GM19395 (cell line): Measurements from ENCODE around the gene TMEM181.

Experiments used
- ATAC-seq: cut with Tn5 transposase; IDR thresholded peaks from one replicate; pipeline ENCODE4 v1.9.1; 2021; ENCODE audit warnings: mild to moderate bottlenecking, moderate library complexity; ENCODE audit not compliant: unreplicated experiment

TMEM181 gene

GRCh38 chr6:158561321-158561884 lies 1.5 kb downstream of the TMEM181 start:
- no peak for ATAC-seq

GRCh38 chr6:158561938-158562337 lies 2.0 kb downstream of the TMEM181 start:
- ATAC-seq: no peak

DNA sequence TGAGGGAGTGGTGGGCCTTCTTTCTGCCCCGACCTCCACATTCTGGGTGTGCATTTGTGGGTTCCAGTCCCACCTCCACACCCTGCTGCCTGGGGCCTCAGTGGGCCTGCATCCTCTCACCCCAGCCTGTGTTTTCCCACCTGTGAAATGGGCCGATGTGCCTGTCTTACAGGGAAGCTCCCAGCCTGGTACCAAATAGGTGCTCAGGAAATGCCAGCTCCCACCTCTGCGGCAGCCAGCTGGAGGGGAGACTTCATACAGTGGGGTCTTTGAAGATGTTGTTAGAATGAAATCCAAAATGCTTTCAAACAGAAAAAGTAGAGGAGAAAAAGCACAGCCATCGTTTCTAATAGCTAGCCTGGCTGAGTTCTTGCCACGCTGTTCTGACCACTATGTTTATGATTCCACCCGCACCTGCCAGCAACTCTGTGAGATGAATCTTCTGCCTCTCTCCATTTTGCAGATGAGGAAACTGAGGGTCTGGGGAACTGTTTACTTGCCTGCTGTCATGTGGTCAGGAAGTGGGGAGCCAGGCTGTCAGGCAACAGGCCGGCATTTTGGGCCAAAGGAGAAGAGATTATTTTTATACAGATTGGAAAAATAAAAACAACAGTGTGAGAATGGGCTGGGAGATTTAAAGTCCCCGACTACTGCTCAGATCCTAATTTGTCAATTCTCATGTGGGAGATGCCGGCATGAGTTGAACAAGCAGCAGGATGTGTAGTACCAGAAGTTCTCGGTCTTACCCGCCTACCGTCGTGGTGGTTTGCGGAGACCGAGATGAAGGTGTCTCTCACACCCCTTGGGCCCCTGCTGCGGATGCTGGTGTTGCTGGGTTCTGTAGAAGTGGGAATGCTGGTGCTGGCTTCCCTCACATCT lies 4.6 kb downstream of the TMEM181 start:
- no peak for ATAC-seq

DNA sequence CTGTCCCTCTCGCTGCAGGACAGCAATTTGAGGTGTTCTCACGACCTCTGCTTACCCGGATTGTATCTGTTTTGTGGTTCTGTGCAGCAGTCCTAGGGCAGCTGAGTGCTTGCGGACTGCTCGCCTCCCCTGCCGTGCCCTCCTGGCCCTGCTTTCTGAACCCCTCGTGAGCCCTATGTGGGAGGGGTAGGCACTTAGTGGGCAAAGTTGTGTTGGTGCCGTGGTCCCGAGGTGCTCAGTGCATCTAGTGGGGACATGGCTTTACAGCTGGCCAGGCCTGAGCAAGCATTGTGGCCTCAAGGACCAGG lies 5.2 kb downstream of the TMEM181 start:
- ATAC-seq: no peak

GRCh38 chr6:158565482-158566040 lies 5.7 kb downstream of the TMEM181 start:
- ATAC-seq: no peak

DNA sequence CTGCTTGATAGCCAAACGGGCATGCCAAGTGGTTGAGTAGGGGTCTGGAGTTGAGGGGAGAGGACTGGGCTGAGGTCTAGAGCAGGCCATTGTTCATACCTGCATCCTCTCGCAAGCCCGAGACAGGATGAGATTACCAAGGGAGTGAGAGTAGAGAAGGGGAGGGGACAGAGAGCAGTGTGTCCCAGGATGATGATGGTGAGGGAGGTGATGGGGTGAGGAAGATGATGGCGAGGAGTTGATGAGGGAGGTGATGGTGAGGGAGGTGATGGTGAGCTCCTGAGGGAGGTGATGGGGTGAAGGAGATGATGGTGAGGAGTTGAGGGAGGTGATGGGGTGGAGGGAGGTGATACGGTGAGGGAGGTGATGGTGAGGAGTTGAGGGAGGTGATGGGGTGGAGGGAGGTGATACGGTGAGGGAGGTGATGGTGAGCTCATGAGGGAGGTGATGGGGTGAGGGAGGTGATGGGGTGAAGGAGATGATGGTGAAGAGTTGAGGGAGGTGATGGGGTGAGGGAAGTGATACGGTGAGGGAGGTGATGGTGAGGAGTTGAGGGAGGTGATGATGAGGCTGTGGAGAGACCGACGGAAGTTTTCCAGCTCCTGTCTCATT lies 6.4 kb downstream of the TMEM181 start:
- ATAC-seq: no peak

DNA sequence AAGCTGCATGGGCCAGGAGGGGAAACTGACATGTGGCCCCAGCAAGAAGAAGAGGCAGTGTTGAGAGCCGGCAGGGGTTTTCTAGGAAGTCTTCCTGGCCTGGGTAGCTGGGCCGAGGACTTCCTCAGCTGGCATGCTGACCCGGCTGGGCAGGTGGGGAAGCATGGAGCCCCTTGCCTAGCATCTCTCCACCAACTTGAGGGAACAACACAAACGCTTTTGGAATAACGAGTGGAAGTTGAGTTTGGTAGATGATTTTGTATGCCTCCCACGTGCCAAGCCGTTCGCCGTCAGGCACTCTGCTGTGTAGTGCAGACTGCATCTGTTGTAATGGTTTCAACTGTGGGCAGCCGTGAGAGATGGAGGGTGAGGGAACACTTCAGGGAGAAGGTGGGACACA lies 7.3 kb downstream of the TMEM181 start:
- no peak for ATAC-seq

GRCh38 chr6:158567871-158568401 lies 8.0 kb downstream of the TMEM181 start:
- no peak for ATAC-seq

GRCh38 chr6:158568549-158568948 lies 8.7 kb downstream of the TMEM181 start:
- no peak for ATAC-seq

DNA sequence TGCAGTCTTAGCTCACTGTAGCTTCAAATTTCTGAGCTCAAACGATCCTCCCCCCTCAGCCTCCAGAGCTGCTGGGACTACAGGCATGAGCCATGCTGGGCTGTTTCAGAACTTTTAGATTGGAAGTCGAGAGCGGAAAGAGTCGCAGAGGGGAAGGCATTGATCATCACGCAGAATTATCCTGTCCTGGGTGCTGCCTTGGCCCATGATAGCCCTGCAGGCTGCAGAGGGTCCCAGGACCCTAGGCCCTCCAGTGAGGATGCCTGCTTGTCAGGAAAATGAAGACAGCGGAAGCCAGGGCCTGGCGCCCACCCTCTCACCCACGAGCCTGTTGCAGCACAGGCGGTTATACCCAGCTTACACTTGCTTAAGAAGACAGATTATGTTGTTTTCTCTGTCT lies 9.1 kb downstream of the TMEM181 start:
- ATAC-seq: no peak

DNA sequence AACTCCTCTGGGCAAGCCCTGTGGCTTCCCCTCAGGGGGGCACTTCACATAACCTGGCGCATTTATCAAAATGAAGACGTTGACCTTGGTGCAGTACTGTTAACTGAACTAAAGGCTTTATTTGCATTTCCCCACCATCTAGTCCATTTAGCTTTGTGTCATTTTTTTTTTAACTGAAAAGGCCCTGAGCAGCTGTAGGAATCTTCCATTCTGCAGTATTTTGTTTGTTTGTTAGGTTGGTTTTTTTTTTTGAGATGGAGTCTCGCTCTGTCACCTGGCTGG lies 10.7 kb downstream of the TMEM181 start:
- no peak for ATAC-seq

- ATAC-seq: no peak
These were observed 12.1 kb downstream of the TMEM181 start for GRCh38 chr6:158571826-158572652.

DNA sequence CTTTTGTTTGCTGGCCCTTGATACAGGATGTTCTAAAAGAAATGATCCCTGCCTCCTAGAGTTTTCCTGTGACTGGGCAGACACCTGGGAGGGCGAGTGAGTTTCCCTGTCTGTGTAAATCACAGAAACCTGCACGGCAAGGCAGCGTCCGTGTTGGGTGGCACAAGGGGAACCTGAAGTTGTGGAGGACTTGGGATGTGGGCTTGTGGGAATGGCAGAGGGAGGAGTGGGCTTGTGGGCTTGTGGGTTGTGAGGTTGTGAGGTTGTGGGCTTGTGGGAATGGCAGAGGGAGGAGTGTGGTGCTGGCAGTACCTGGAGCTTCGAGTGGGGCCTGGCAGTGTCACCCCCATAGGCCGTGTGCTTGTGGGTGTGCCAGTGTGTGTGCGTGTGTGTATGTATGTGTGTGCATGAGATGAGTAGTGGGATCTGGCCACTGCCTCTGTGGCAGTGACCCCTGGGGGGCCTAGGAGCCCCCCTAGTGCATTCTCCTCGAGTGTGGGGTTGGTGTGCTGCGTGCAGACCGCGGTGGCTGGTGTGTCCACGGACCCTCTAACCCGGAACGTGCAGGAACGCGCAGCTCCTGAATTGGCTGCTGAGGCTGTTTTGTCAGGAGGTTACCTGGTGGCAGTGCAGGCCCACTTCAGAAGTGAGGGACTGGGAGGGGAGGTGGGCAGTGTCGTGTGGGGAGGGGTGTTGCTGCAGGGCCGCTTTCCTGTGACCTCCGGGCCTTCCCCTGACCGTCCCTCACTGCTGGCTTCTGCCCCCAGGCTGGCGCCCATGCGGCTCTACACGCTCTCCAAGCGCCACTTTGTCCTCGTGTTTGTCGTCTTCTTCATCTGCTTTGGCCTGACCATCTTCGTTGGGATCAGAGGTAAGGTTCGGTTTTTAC lies 13.0 kb downstream of the TMEM181 start:
- ATAC-seq: no peak

GRCh38 chr6:158573542-158573931 lies 13.6 kb downstream of the TMEM181 start:
- no peak for ATAC-seq

- ATAC-seq: no peak
These were observed 14.9 kb downstream of the TMEM181 start for GRCh38 chr6:158574800-158575199.

DNA sequence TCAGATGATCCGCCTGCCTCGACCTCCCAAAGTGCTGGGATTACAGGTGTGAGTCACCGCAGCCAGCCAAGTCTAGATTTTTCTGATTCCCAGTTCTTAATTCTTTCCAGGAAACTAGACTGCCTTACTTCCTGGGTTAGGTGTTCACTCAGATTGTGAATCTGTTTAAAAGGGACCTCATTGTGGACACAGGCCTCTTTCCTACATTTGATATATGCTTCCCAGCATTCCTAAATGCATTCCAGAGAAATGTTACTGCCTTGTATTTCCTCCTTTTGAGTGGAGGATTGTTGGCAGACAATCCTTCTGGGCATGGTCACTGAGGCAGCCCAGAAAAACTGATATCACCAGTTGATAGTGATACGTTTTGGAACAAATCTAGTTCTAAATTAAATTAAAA lies 15.7 kb downstream of the TMEM181 start:
- no peak for ATAC-seq

DNA sequence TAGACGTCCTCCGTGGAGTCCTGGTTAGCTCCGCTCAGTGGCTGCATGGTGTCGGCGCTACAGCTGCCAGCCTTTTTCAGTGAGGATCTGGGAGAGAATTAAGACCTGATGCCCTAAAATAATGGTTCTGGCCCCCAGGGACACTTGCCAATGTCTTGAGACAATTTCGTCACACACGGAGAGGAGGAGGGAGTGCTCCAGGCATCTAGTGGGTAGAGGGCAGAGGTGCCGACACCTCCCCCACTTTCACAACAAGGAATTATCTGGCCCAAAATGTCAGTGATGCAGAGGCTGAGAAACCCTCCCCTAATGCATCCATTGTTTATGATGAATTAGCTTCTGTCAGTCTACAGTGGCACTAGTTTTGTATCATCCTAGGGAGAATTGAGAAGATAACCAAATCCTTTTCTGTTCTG lies 24.4 kb downstream of the TMEM181 start:
- no peak for ATAC-seq

GRCh38 chr6:158586652-158587051 lies 26.8 kb downstream of the TMEM181 start:
- no peak for ATAC-seq

DNA sequence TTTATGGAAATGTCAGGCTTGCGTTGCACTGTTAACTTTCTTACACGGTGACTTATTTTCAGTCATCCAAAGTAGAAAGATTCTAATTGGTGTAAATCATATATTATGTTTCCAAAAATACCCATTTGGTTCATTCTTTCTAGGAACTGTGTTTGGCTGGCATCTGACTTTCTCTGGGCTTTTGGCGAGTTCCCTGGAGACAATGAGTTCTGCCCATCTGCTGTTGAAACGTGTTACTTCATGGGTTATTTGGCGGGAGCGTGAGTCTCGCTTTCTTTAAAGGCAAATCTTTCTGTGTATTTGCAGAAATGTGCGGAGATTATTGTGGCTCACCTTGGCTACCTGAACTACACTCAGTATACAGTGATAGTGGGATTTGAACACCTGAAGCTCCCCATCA lies 29.5 kb downstream of the TMEM181 start:
- no peak for ATAC-seq

GRCh38 chr6:158591134-158591809 lies 31.4 kb downstream of the TMEM181 start:
- ATAC-seq: no peak
